Measurements from ENCODE around the gene XRCC4.

GRCh38 chr5:83092619-83093018 lies 15.3 kb downstream of the XRCC4 start:
- no peak for TF ChIP-seq CTCF (IDR thresholded peaks at IDR 0.05)
- no peak for TF ChIP-seq POLR2AphosphoS5 (IDR thresholded peaks at IDR 0.05)
- no peak for TF ChIP-seq EP300 (IDR thresholded peaks at IDR 0.05)
- TF ChIP-seq POLR2A (IDR thresholded peaks at IDR 0.05) = no peak

Measured in sigmoid colon (tissue), 4 donors.